Activated naive CD4-positive, alpha-beta T cell (primary cell): ENCODE measurements around the gene TPCN2.

Experiments
- DNase-seq, 4 experiments: peaks; one replicate each; lab custom pipeline; 2025; lab: John Stamatoyannopoulos, UW

The TPCN2 gene

DNA sequence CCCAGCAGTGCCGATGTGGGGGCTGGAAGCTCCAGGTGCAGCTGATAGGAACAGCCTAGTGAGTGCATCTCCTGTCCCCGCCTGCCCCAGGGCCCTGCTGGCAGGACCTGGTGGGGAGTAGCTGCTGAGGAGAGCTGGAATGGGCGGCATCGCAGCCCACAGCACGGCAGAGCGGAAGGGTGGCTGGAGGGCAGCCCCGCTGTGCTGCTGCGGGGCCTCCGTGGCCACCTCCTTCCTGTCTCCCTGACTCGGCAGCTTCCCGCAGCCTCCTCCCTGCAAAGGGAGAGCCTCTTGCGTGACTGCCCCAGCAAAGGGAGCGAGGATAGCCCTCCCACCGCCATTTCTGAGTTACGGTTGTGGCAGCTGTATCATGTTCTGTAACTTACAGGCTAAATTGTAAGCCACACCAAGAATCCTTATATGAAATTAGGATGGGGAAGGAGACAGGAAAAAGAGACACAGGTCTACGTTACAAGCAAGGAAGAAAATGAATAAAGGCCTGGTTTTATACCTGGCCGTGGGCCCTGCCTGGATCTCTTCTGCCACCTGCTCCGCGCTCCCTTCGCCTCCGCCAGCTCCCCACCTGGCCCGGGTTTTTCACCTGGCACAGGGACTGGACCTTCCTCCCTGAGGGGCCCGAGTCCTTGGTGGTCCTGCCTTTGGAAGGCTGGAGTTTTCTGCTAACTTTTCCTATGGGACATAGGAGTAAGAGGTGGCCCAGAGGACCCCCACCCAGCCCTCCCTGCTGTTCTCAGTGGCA lies 10.0 kb downstream of the TPCN2 start:
- DNase-seq = no peak

DNA sequence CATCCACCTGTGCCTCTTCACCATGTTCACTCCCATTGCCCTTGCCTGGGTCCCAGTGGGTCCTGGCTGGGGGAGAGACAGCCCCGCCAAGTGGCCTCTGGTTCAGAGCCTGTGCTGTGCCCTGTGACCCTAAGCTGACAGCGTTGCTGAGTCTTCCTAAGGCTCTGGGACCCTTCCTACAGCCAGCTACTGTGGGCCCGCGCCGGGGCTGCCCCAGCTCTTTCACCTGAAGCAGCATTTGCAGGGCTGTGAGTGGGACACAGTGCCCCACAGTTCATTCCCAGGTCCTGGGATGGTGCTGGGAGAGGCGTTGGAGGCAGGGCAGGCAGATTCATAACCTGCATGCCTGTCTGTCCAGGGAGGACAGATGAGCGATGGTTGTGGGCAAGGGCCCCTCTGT lies 10.7 kb downstream of the TPCN2 start:
- DNase-seq = no peak

DNA sequence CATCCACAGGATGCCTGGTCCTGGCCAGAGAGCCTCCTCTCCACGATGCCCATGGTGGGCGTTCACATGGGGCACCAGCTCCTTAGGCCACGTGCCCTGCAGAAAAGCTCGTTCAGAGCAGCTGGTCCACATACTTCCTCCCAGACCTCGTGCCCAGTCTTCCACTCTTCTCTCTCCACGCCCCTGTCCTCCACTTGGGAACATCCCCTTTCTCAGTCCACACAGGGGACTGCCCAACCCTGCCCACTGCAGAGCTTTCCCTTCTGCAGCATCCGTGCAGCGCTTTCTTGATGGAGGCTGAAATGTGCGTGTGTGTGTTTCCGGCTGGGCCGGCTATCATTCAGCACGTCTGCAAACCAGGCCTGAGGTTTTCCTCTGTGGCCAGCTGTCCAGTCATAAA lies 11.3 kb downstream of the TPCN2 start:
- DNase-seq = no peak

DNA sequence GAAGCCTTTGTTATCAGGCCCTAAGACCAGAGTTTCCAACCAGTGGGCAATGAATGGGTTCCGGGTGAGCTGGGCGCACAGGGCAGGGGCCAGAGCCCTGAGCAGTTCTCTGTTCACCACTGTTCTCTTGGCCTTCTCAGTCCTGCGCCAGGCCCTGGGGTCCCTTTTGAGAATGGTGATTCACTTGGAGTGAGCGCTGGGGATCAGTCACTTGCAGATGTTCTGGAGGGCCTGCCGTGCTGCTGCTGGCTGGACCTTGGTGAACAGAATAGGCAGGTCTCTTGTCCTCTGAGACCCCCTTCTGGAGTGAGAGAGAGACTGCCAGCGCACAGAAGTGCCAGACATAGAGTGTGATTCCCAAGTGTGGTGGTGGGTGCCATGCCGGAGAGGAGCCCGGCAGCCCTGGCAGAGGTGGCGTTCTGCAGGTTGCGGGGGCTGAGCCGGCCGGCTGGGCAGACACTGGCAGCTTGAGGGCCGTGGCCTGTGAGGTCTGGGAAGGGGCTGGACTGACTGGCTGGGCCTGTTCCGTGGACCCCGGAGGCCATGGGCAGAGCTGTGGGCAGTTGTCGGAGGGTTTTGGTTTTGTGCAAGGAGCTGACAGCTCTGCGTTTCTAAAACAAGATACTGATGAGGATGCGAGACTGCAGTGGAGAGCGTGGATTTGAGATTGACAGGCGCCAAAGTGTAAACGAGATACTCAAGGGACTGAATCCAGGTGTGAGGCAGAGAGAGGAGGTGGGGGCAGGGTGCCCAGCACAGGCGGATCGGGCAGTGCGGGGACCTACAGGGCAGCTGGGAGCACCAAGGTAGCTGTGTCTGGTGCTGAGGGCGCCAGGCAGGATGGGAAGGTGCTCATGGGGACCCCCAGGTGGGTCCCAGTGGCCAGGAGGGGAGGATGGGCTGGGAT lies 12.3 kb downstream of the TPCN2 start:
- DNase-seq = no peak

DNA sequence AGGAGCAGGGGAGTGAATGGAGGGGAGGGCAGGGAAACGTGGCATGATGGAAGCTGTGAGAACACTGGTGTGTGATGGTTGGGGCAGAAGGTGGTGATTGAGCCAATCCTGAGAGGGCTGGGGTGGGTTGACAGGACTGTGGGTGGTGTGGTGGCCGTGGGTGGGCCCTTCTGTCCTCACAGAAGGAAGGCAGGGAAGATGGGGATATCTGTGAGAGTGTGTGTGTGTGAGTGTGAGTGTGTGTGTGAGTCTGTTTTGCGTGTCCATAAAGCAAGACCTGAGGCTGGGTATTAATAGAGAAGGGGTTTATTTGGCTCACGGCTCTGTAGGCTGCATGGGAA lies 13.0 kb downstream of the TPCN2 start:
- DNase-seq = no peak

DNA sequence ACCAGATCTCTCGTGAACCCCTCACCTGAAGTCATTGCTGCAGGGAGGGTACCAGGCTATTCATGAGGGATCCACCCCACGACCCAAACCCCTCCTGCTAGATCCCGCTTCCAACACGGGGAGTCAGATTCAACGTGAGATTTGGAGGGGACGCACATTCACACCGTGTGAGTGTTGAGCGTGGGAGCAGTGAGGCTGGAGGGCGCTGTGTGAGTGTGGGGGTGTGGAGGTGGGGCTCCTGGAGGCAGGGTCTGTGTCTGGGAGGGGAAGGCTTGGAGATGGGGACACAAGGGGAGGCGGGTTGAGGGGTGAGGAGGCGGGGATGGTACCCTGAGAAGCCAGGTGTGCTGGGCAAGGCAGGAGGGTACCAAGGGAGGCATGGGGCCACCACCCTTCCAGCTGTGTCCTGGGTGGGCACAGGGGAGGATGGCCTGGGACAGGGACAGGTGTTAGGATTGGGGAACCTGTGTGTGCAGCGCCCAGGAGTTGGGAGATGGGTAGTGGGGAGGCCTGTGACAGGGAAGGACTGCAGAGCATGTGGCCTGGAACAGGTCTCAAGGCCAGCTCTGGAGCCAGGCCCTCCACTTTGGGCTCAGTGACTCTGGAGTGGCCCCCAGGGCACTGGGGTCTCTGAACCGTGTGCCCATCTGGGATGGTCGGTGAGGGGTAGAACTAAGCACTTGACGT lies 13.6 kb downstream of the TPCN2 start:
- no peak for DNase-seq

DNA sequence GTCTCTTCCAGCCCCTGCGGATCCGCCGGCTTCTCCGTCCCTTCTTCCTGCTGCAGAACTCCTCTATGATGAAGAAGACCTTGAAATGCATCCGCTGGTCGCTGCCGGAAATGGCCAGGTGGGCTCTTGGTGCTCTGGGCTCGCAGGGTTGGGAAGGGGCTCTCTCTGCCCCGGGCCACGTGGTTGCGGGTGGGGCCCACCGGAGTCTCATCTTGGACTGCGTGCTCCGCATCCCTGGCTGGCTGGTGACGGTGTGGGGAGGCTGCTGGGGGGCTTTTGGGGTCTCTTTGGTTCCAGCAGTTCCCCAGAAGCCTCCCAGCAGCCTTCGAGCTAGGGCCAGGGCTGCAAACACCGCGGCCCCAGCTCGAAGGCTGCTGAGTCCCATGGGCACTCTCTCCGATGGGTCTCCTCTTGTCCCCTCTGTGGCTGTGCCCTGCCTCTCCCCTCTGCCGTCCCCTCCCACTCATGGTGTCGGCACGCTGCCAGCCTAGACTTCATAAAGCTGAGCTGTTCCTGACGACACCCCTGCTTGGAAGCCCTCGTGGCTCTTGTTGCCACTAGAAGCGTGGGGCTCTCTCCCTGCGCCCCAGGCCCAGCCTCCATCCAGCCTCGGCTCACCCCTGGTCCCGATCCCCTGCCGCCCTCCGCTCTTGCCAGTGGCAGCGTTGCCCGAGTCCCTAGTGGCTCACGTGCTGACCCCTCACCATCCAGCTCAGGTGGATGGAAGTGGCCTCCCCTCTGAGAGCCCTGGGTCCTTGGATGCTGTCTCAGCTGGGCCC lies 14.3 kb downstream of the TPCN2 start:
- no peak for DNase-seq

DNA sequence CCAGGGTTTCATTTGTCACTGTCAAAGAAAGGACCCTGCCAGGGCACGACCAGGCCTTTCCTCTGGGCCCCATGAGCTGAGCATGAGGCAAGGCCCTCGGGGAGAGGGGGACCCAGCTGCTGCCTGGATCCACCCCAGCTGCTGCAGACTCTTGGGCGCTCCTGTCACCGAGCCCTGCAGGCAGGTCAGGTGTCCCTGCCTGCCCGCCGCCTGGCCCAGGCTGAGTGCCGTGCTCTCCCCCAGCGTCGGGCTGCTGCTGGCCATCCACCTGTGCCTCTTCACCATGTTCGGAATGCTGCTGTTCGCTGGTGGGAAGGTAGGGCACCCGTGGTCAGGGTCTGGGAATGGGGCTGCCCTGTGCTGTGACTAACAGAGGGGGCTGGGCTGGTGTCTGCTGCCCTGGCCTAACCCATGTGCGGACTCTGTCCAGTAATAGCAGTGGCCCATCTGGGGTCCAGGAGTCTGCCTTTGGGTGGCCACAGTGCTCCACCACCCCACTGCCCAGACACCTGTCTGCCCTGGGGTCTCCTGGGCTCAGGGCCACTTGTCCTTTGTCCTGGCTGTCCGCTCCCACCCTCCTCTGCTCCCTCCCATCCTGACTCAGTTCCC lies 15.0 kb downstream of the TPCN2 start:
- DNase-seq = no peak

DNA sequence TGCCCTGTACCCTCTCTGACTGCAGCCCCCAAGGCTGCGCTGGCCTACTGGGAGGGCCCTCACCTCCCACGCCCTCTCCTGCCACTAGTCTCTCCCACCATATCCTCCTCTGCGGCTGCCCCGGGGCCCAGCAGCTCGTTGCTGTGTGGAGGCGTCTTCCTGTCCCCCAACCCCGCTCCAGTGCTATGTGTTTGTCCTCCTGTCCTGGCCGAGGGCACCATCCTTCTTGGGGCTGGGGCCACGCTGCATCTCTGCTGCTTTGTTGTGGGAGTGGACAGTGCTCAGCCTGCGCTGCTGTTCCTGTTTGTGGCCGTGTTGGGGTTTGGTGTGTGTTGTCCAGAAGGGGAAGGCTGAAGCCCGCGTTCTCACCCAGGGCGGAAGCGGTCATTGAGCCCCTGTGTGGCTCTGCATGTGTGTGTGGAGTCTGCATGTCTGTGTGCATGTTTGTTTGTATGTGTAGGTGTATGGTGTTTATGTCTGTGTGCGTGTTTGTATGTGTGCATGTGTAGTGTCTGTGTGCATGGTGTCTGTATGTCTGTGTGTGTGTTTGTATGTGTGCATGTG lies 15.7 kb downstream of the TPCN2 start:
- DNase-seq = no peak

DNA sequence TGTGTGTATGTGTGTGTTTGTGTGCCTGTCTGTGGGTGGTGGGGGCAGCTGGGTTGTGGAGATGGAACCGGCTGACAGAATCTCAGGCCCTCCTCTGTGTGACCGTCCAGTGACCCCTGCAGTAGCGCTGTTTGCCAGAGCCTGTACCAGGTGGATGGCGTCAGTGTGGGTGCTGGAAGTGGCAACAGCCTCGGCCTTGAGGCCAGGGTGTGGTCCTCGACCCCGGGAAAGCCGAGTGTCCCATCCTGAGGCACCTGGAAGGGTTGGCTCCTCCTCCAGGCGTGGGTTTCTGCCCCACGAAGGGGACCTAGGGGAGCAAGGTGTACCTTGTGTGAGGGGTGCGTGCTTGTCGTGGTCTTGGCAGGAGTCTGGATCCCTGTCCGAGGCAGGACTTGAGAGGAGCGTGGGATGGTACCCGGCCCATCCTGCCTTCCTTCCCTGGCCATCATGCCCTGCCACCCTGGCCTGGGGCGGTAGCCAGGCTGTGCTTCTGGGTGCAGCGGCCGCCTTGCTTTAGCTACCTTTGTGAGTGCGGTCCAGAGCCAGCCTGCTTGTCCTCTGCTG lies 16.5 kb downstream of the TPCN2 start:
- DNase-seq = no peak

DNA sequence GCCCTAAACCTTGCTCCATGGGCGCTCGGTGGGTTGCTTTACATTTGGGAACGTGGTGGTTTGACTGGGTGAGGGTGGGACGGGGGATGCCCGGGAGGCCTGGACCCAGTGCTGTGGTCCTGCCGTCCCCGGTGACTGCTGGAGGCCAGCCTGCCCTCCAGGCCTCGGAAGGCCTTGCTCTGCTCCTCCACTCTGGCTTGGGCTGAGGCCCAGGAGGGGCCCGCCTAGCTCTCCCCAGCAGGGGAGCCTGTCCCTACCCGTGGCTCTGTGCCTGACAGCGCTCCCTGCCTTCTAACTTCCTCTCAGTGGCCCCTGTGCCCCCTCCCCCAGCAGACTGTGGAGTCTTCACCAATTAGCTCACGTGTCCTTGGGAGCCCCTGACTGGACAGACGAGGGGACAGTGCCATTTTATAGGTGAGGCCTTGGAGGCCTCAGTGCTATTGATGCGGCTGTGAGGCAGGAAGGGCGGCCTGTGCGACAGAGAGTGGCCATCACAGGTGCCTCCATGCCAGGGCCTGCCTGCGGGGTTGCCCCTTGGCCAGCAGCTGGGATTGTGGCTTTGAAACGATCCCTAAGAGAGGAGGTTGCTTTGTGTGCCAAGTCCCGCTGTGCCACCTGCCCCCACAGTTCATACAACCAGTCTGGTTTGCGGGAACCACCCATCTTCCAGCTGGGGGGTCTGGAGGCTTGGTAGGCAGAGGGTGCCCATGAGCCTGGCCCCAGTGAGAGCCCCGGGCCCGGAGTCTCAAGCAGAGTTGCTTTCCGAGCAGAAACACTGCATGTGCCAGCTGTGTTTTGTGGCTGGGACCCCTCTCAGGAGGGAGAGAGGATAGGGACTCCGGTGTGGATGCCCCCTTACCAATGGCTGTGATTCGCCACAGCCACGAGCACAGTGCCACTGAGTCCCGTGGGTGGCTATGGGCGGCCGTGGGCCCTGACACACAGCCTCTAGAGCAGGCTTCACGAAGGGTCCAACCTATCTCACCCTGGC lies 17.7 kb downstream of the TPCN2 start:
- no peak for DNase-seq

DNA sequence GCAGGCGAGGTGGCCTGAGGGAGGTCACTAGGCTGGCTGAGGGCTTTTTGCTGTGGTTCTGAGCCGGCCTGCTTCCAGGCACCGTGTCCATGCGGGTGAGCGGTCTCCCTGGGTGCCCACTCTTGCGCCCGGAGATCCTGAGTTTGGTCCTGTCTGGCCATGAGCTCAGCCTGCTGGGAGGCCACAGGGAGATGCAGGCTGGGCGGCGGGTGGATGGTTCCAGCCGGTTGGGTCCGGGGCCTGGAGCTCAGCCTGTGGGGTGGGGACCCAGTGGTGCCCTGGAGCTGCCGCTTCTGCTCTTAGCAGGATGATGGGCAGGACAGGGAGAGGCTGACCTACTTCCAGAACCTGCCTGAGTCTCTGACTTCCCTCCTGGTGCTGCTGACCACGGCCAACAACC lies 18.5 kb downstream of the TPCN2 start:
- no peak for DNase-seq

DNA sequence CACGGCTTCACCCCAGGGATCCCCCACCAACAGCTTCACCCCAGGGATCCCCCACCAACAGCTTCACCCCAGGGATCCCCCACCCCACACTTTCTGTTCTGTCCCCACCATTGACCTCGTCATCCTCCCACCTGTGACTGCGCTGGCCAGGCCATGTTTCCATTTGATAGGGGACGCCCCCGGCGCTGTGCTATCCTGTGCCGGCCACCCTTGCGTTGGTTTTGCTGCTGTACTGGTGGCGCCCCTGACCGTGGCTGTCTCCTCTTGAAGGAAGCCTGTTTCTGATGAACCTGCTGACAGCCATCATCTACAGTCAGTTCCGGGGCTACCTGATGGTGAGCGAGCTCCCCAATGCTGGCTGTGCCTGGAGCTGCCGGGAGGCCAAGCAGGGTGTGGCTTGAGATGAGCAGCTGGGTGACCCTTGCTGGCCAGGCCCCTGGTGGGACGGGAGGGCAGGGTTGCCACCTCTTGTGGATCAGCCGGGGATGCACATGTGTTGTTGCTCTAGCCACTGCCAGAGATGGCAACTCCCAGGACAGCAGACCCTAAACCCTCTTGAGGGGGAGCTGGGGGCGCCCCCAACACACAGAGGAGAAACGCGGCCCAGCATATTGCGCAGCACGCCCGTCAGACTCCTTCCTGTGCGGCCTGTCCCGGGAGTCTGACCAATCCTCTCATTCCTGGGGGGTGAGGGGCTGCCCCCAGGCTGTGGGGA lies 22.5 kb downstream of the TPCN2 start:
- DNase-seq = no peak

DNA sequence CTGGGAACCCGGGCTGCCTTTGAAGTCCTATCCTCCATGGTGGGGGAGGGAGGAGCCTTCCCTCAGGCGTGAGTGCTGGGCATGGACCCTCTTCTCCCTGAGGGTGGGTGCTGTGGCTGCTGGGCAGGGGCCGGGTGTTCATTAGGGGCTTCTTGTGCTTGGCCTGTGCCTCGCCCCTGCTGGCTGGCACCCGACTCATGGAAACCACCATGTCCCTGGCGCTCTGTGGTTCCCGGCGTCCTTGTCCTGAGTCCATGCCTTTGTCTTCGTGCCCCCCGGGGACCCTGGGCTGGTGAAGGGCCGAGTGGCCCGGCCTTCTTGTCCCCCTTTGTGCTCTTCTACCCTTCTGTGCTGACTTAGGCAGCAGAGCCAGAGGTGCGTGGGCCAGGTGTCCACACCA lies 23.2 kb downstream of the TPCN2 start:
- DNase-seq = no peak

DNA sequence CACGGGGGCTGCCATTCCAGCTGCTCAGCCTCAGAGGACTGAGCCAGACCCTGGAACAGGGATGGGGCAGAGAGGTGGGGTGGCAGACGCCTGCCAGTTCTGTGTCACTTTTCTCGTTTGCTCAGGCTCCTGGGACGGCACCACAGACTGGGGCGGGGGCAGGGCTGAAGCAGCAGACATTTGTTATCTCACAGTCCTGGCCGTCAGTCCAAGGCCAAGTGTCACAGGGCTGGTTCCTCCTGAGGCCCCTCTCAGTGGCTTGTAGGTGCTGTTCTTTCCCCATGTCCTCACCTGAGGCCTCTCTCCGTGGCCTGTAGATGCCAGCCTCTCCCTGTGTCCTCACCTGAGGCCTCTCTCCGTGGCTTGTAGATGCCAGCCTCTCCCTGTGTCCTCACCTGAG lies 24.7 kb downstream of the TPCN2 start:
- no peak for DNase-seq

DNA sequence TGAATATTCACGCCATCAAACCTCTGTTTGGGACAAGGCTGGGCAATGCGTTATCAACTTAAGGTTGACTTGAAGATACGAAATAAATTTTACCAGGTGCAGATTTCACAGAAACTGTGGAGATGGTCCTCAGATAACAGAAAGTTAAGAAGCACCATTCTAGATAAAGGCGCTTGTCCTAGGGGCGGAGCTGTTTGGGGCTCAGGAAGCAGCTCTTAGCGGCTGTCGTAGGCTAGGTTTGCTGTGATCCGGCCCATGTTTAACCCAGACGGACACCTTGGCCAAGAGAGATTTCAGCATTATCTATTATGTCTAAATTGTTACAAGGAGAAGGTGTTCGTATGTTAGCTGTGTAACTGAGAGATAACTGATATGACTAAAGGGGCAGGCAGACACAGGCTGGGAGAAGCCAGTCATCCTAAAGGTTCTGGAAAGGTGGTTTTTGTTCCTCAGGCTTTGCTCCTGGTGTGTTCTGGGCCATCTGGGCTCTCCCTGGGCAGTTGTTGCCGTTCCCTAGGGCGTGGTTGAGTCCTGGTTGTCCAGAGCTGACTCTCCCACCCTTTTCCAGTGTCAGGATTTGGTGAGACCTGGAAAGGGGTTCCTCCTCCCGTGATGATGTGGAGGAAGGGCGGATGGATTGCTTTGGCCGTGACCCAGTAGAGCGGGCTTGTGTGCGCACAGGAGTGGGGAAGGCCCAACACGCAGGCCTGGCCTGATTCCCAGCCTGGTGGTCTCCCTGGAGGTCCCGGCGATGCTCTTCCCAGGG lies 25.8 kb downstream of the TPCN2 start:
- no peak for DNase-seq

DNA sequence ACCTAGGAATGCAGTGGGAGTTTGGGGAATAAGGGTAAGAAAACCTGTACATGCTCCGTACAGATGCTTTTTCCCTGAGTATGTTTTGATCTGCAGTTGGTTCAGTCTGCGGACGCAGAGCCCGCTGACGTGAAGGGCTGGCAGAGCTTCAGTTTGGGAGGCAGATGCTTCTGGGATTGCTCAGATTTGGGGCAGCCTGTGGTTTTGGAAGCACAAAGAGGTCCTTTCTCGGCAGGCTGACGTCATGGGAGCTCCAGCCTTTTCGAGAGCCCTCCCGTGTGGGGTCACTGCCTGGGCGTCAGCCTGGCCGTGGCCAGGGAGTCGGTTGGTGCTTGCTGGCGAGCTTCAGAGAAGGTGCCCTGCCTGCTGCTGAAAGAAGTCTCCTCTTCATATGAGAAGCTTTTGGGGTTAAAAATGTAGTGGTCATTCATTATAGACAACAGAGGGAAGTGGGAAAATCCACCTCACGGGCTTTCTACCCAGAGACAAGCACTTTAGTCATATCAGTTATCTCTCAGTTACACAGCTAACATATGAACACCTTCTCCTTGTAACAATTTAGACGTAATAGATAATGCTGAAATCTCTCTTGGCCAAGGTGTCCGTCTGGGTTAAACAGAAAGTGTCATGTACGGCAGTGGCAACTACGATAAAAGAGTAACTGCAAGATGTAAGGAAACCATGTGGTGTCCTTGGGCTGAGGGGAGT lies 26.8 kb downstream of the TPCN2 start:
- DNase-seq = no peak
